WI38 (cell line): ENCODE data around the gene TTC39A.

Source experiments
- H3K4me3 ChIP-seq: 2 replicates; pipeline ENCODE4 v1.5.1; 2011; ENCODE audit warnings: low read depth, mild to moderate bottlenecking, control low read depth, low read length
- CTCF ChIP-seq: IDR thresholded peaks from 2 replicates; pipeline ENCODE4 v1.5.1; 2012; ENCODE audit warnings: low read depth, mild to moderate bottlenecking, control low read depth, low read length

The TTC39A gene

GRCh38 chr1:51289676-51290488, 40.5 kb downstream of the TTC39A start:
- no peak overlapping the region for H3K4me3 ChIP-seq
- TF ChIP-seq CTCF, result no peak

- no peak overlapping the region for H3K4me3 ChIP-seq
- no peak for TF ChIP-seq CTCF
Measured at GRCh38 chr1:51288578-51288977, 41.8 kb downstream of the TTC39A start.

GRCh38 chr1:51287966-51288365, 42.4 kb downstream of the TTC39A start:
- TF ChIP-seq CTCF, result no peak
- no peak overlapping the region for H3K4me3 ChIP-seq

GRCh38 chr1:51285055-51285454, 45.3 kb downstream of the TTC39A start:
- no peak overlapping the region for H3K4me3 ChIP-seq
- no peak for TF ChIP-seq CTCF

GRCh38 chr1:51284487-51284954, 45.8 kb downstream of the TTC39A start:
- H3K4me3 ChIP-seq, result no peak overlapping the region
- TF ChIP-seq CTCF, result no peak

GRCh38 chr1:51283979-51284378, 46.4 kb downstream of the TTC39A start:
- TF ChIP-seq CTCF, result no peak

GRCh38 chr1:51282605-51283004, 47.8 kb downstream of the TTC39A start:
- no peak for TF ChIP-seq CTCF
- no peak overlapping the region for H3K4me3 ChIP-seq

More at GRCh38 chr1:51283979-51284378, 46.4 kb downstream of the TTC39A start:
- H3K4me3 ChIP-seq, result no peak overlapping the region
